ENCODE measurements around the gene MRM3.
"Not testable (repeated sequence)": the region's sequence is repeated elsewhere in the genome, so short reads cannot be mapped to it uniquely, and the experiment has no call there.

MRM3 gene

GRCh38 chr17:828761-829160, 46.6 kb downstream of the MRM3 start:
- DNase-seq = no peak

GRCh38 chr17:829614-830013, 47.5 kb downstream of the MRM3 start:
- DNase-seq = not testable (repeated sequence)

- DNase-seq = no peak
These were observed 48.2 kb downstream of the MRM3 start for GRCh38 chr17:830381-830780.

- no peak for DNase-seq
These were observed 48.8 kb downstream of the MRM3 start for GRCh38 chr17:830950-831349.

GRCh38 chr17:834136-834535, 52.0 kb downstream of the MRM3 start:
- no peak for DNase-seq

- DNase-seq = no peak
These were observed 53.1 kb downstream of the MRM3 start for GRCh38 chr17:835263-835662.

- DNase-seq = not testable (repeated sequence)
These were observed 53.6 kb downstream of the MRM3 start for GRCh38 chr17:835721-836120.

GRCh38 chr17:836151-836550, 54.0 kb downstream of the MRM3 start:
- DNase-seq = no peak

GRCh38 chr17:838486-838885, 56.3 kb downstream of the MRM3 start:
- no peak for DNase-seq

GRCh38 chr17:841313-841712, 59.2 kb downstream of the MRM3 start:
- DNase-seq = no peak
